Mucosa of rectum (tissue), 2 donors: ENCODE data around the gene DHH.

Experiments used
- H3K27ac ChIP-seq, 2 donors: one replicate each; pipeline ENCODE4 v1.7.0; 2013; ENCODE audit warnings: inconsistent platforms in 2 of 2, low read depth in 2 of 2, low read length in 2 of 2
- H3K27me3 ChIP-seq, 2 donors: one replicate each; pipeline ENCODE4 v1.7.0; 2013; ENCODE audit warnings: low read length in 2 of 2; ENCODE audit not compliant: control insufficient read depth in 2 of 2, insufficient read depth in 2 of 2
- H3K36me3 ChIP-seq, 2 donors: one replicate each; pipeline ENCODE4 v1.7.0; 2013; ENCODE audit warnings: low read length in 2 of 2; ENCODE audit not compliant: control insufficient read depth in 2 of 2, insufficient read depth in 2 of 2
- H3K4me1 ChIP-seq, 2 donors: one replicate each; pipeline ENCODE4 v1.7.0; 2013; ENCODE audit warnings: low read length in 2 of 2, mild to moderate bottlenecking in 1 of 2; ENCODE audit not compliant: control insufficient read depth in 2 of 2, insufficient read depth in 2 of 2
- H3K4me3 ChIP-seq, 2 donors: one replicate each; pipeline ENCODE4 v1.7.0; 2013; ENCODE audit warnings: low read length in 2 of 2
- H3K9ac ChIP-seq, 2 donors: one replicate each; pipeline ENCODE4 v1.7.0; 2013; ENCODE audit warnings: low read length in 2 of 2, low read depth in 1 of 2, mild to moderate bottlenecking in 1 of 2
- H3K9me3 ChIP-seq, 2 donors: one replicate each; pipeline ENCODE4 v1.7.0; 2013; ENCODE audit warnings: low read length in 2 of 2; ENCODE audit not compliant: control insufficient read depth in 2 of 2
- donor health status: healthy.
- donor health status: Normal muscosa, but diverticular disease.

Gene DHH

DNA sequence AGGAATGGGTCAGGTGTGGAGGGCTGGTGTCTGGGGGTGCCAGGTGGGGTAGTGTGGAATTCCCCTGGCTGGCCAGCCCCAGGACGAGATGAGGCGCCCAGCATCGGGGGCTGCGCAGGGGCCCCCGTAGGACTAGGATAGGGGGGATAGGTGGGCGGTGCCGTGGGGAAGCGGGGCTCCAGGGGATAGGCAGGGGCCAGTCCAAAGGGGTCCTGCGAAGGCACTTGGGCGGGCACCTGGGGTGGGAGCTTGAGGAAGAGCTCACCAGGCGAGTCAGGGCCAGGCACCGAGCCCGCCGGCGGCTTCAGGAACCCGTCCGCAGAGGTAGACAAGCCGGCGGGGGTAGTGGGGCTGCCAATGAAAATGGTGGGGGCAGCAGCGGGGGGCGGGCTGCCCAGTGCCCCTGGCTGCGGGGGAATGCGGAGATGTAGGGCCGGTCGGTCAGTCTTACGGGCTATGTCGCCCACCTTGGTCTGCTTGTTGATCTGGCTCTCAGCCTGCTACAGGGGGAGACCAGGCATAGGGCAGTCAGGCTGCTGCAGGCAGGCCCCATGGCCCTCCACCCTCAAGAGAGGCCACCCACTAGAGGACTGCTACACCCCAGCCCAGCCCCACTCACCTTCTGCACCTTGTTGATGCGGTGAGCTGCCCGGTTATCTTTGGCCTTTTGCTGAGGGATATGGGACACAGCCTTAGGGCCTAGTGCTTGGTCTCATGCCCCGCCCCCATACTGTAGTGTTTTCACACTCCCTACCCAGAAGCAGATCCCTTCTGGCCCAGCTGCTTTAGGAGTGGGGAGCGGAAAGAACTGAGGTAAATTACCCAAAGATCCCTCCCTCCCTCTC lies 53.3 kb downstream of the DHH start:
- no peak overlapping the region for H3K27ac ChIP-seq
- H3K9me3 ChIP-seq: no peaks in the 10 kb centered on the region
- H3K27me3 ChIP-seq: no peaks in the 10 kb centered on the region
- H3K9ac ChIP-seq: no peak overlapping the region
- peaks cover 83 to 88% of the 10 kb centered on the region in 2 donors for H3K36me3 ChIP-seq
- no peaks in the 10 kb centered on the region for H3K4me1 ChIP-seq
- no peak overlapping the region for H3K4me3 ChIP-seq

DNA sequence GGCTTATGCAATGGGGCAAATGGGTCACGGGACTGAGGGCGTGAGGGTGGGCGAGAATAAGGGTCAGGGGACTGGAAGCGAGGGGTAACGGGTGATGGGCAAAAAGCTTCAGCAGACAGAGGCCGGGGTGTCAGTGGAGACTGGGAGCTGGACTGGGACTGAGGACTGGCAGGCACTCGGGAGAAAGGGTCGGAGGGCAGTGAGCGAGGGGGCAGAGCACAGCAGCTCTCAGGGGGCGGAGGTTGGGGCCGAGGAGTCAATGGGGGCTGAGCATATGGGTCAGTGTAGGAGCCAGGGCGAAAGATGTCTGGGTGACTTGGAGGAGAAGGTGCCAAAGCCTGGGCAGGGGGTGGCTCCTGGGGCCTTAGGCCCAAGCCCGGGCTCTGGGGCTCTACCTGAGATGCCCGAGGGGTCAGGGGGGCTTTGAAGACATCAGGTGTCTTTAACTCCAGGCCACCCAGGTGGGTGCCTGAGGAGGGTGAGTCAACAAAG lies 54.2 kb downstream of the DHH start:
- Histone ChIP-seq H3K9me3 (no peaks in the 10 kb centered on the region), H3K4me1 (no peaks in the 10 kb centered on the region), H3K36me3 (peaks cover 75 to 80% of the 10 kb centered on the region in 2 donors), H3K9ac (no peak overlapping the region), H3K27me3 (no peaks in the 10 kb centered on the region), H3K27ac (no peak overlapping the region), H3K4me3 (no peak overlapping the region)

DNA sequence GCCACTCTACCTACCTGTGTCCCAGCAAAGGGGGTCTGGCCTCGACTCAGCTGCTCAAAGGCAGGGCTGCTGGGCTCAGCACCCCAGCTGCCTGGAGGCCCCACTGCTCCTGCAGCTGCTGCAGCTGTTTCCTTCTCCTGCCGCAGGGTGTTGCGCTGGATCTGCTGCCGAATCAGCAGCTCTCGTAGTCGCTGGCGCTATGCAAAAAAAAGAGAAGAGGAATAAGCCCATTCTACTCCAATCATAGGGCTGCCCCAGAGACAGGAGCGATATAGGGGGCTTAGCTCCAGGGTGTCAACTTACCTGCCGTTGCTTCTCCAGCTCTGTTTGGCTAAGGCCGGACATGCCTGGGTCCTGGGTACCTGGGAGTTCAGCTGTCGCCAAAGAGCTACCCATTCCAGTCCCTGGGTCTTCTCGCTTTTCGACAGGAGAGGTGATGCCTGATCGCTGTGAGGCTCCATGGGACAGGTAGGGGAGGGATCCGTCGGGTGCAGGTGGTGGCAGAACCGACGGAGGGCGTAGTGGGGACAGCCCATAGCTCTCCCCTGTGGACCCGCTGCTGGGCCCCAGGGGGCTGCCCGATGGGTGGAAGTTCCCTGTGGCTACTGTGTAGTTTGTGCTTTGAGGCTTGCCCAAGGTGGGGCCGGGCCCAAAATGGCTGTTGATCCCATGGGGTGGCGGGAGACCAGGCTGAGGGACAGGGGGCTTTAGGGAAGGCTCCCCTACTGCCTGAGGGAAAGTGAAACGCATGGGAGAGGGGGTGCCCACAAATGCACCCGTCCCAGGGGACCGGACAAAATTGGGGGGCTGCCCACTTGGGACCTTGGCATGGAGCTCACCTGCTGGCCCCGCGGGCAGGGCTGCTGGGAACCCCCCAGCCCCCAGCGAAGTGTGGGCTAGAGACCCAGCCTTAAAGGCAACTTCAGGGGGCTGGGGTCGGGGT lies 54.9 kb downstream of the DHH start:
- no peak overlapping the region for H3K4me3 ChIP-seq
- no peaks in the 10 kb centered on the region for H3K4me1 ChIP-seq
- H3K27ac ChIP-seq: no peak overlapping the region
- peaks cover 76 to 80% of the 10 kb centered on the region in 2 donors for H3K36me3 ChIP-seq
- no peak overlapping the region for H3K9ac ChIP-seq
- H3K27me3 ChIP-seq: no peaks in the 10 kb centered on the region
- no peaks in the 10 kb centered on the region for H3K9me3 ChIP-seq

DNA sequence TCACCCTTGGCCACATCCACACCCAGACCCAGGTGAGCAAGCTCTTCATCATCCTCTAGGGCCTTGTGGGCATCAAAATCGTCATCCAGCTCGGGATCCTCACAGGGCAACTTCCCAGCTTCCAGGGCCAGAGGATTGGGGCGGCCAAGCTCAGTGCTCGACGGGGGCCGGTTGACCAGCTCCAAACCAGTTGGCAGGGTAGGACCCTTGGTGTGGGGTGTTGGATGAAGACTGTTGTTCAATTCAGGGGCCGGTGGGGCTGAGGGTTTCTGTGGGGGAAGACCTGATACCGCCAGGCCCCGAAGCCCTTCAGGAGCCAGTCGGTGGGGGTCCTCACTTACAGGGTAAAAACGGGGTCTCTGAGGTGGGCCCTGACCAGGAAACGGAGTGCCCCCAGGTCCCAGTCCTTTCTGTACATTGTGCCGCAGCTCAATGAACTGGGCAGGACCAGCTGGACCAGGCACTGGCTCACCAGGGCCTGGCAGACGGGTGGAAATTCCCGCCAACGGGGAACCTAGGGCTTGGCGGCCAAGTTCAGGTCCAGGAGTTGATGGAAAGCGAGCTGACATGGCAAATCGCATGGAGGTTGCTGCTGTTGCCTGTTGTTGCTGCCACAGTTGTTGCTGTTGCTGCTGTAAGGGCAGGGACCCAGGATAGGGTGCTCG lies 56.2 kb downstream of the DHH start:
- no peak overlapping the region for H3K4me3 ChIP-seq
- no peak overlapping the region for H3K9ac ChIP-seq
- H3K4me1 ChIP-seq: no peaks in the 10 kb centered on the region
- H3K36me3 ChIP-seq: peaks cover 77 to 80% of the 10 kb centered on the region in 2 donors
- no peaks in the 10 kb centered on the region for H3K9me3 ChIP-seq
- no peaks in the 10 kb centered on the region for H3K27me3 ChIP-seq
- H3K27ac ChIP-seq: no peak overlapping the region

DNA sequence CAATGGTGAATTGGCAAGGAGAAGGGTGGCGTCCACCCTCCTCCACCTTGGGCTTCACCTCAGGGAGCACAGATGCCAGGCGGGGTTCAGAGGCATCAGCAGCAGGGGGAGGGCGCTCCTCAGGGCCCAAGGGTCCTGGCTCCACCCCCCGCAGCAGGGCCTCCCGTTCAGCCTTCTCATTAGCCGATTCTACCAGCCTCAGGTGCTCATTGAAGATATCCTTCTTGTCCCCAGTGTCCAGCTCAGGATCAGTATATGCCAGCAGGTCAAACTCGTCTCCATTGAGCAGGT lies 56.7 kb downstream of the DHH start:
- Histone ChIP-seq H3K36me3 (peaks cover 76 to 80% of the 10 kb centered on the region in 2 donors), H3K27ac (no peak overlapping the region), H3K9ac (no peak overlapping the region), H3K4me3 (no peak overlapping the region), H3K9me3 (no peaks in the 10 kb centered on the region), H3K27me3 (no peaks in the 10 kb centered on the region), H3K4me1 (no peaks in the 10 kb centered on the region)

DNA sequence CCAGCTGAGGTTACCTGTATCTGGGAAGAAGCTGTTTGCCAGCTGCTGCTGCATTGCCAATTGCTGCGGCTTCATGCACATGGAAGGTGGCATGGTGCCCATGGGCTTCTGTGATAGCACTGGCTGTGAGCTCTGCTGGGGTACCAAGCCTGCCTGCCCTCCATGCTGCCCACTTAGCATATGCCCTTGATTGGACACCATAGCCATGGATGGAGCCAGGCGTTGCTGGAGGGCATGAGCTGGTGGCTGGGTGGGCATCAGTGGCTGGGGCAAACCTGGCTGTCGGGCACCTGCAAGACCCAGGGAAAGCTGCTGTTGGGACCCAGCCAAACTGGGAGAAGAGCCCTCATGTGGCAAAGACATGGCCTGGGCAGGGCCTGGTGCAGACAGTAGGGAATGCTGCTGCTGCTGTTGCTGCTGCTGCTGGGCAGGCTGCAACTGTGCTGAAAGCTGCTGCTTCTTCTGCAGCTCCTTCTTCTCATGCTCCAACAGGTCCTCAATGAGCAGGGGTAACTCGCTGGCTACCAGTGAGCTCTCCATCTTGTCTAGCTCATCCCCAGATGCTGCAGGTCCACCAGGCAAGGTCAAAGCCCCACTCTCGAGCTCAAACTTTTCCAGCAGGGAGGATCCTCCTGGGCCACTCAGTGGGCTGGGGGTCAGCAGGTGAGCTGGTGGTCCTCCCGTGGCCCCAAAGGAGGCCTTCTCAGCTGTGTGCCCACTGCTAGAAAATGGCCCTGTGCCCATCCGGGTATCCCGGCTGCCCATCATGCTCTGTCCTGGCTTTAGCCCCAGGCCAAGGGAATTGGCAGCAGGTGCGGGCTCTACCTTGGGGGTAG lies 57.3 kb downstream of the DHH start:
- H3K9me3 ChIP-seq: no peaks in the 10 kb centered on the region
- H3K9ac ChIP-seq: no peak overlapping the region
- H3K4me1 ChIP-seq: no peaks in the 10 kb centered on the region
- H3K27me3 ChIP-seq: no peaks in the 10 kb centered on the region
- H3K27ac ChIP-seq: no peak overlapping the region
- H3K4me3 ChIP-seq: no peak overlapping the region
- H3K36me3 ChIP-seq: peaks cover 76 to 80% of the 10 kb centered on the region in 2 donors
